Ovary (tissue), 9 donors: ENCODE results near the gene FAF2. TPM values are rescaled to one million over a fixed set of nuclear protein-coding genes. Genes with fewer than 3 reads are reported as not detected.
A peak's percentile ranks its signal among the peaks of the same experiment; 100 is the strongest.

Source experiments
- DNase-seq, 5 donors: peaks; one replicate each; pipeline ENCODE4 v3.0.0-alpha.2; 2019 to 2020
- H3K27ac ChIP-seq, 2 donors: fragments of 200-600 bp; one replicate each; pipeline versions ENCODE4 v1.5.1 to v1.8.0; 2019 to 2022
- H3K27me3 ChIP-seq: fragments of 200-600 bp; one replicate; pipeline ENCODE4 v1.8.0; 2022
- H3K36me3 ChIP-seq: fragments of 200-600 bp; sonication (generic); one replicate; pipeline ENCODE4 v1.5.1; 2019
- H3K4me1 ChIP-seq: one replicate; pipeline ENCODE4 v1.8.1; 2013; ENCODE audit warnings: mild to moderate bottlenecking, moderate library complexity; ENCODE audit not compliant: insufficient read depth
- H3K4me3 ChIP-seq: fragments of 200-600 bp; sonication (generic); one replicate; pipeline ENCODE4 v1.5.1; 2017
- H3K9me3 ChIP-seq, 2 donors: fragments of 200-600 bp in 1 of 2; sonication (generic) in 1 of 2; one replicate each; pipeline versions ENCODE4 v1.5.1 to v1.8.1; 2013 to 2019; ENCODE audit warnings: mild to moderate bottlenecking in 1 of 2, moderate library complexity in 1 of 2
- CTCF ChIP-seq, 3 donors: fragments of 450-650 bp in 2 of 3; fragments of 200-600 bp in 1 of 3; IDR thresholded peaks; one replicate each; pipeline versions ENCODE4 v1.5.1 to v1.8.0; 2016 to 2022; ENCODE audit warnings: antibody characterized with exemption in 3 of 3, mild to moderate bottlenecking in 1 of 3
- EP300 ChIP-seq: sonication (generic); formaldehyde crosslinking; IDR thresholded peaks from one replicate; pipeline ENCODE4 v1.6.1; 2017; ENCODE audit warnings: antibody characterized with exemption
- POLR2A ChIP-seq: fragments of 450-650 bp; IDR thresholded peaks from one replicate; pipeline ENCODE4 v1.6.1; 2017; ENCODE audit warnings: antibody characterized with exemption, mild to moderate bottlenecking, moderate library complexity
- WGBS, 3 donors: extraction: QIAGEN DNeasy Blood & Tissue Kit in 1 of 3; methylation state at CpG; one replicate each; pipeline versions ENCODE4 v1.1.5 to v1.1.7; 2013 to 2017; 5-methylcytosine and 5-hydroxymethylcytosine counted together
- intact Hi-C, 4 donors: fragments of 100-400 bp; cut with DNase I; formaldehyde crosslinking; loops; one replicate each; pipeline versions ENCODE4 v1.11.0 to v1.15.1; 2022 to 2023
- polyA plus RNA-seq, 2 donors: library from polyadenylated mRNA; stranded (reverse); fragments of 200-250 nt in 1 of 2; fragments of 350-450 nt in 1 of 2; fragmentation: Illumina TruSeq in 1 of 2; extraction: RNeasy Lipid Tissue Mini Kit (QIAGEN cat#74804) in 1 of 2; gene quantifications; one replicate each; pipeline ENCODE4 v1.2.3, GENCODE V29; 2013 to 2014
- total RNA-seq, 7 donors: library from RNA; depleted of rRNA in 2 of 7; stranded (reverse); fragments of >200 nt in 2 of 7; fragmentation: NEBNext Ultra II Directional in 3 of 7; extraction: Animal tissue kit (Norgen Biotek cat#: 25700) in 3 of 7; gene quantifications; one replicate each; pipeline versions ENCODE4 v1.1.0 to v1.2.4, GENCODE V29; 2016 to 2023
- donor health status: DM: no; HTN: no; CAD: no; lungs with moderate emphysema.
- donor health status: DM: no; HTN: no; CAD: no.
- donor health status: Bipolar disorder and iron deficiency.
- donor health status: DM: yes; HTN: yes; CAD: no.
- donor health status: DM: no; HTN: no; CAD: no.
- donor health status: DM: yes; HTN: yes; CAD: no.

FAF2 gene
- total and polyA plus RNA-seq, 9 donors: 17.2 to 46.7 (median 34.4) TPM

- no peak for TF ChIP-seq POLR2A
- TF ChIP-seq CTCF (IDR thresholded peaks at IDR 0.05): no peak
- TF ChIP-seq EP300: no peak
- Histone ChIP-seq H3K9me3 (no peaks in the 10 kb centered on the region), H3K27me3 (no peaks in the 10 kb centered on the region), H3K4me1 (peaks cover 1% of the 10 kb centered on the region), H3K36me3 (no peaks in the 10 kb centered on the region), H3K27ac (no peak overlapping the region), H3K4me3 (no peak overlapping the region)
- intact Hi-C loops: no loop called here
- 77 to 82% (median 81%) methylated on average over 9 of the region's 9 CpGs for WGBS, 3 donors
- no peak for DNase-seq
Observed at GRCh38 chr5:176526462-176526861, 78.3 kb downstream of the FAF2 start.

GRCh38 chr5:176527246-176528222, 79.3 kb downstream of the FAF2 start:
- no peaks in the 10 kb centered on the region for H3K27me3 ChIP-seq
- DNase-seq: no peak
- WGBS, 3 donors: 79 to 80% (median 79%) methylated on average over 34 of the region's 34 CpGs
- no peak overlapping the region for H3K4me3 ChIP-seq
- no peaks in the 10 kb centered on the region for H3K9me3 ChIP-seq
- no peak for TF ChIP-seq CTCF (IDR thresholded peaks at IDR 0.05)
- no peak for TF ChIP-seq EP300
- TF ChIP-seq POLR2A: no peak
- no peaks in the 10 kb centered on the region for H3K36me3 ChIP-seq
- H3K27ac ChIP-seq: no peak overlapping the region
- H3K4me1 ChIP-seq: peaks cover 1% of the 10 kb centered on the region
- intact Hi-C loops: no loop called here

- Histone ChIP-seq H3K4me1 (peaks cover 3% of the 10 kb centered on the region), H3K27ac (no peak overlapping the region), H3K27me3 (no peaks in the 10 kb centered on the region), H3K4me3 (no peak overlapping the region), H3K9me3 (no peaks in the 10 kb centered on the region), H3K36me3 (no peaks in the 10 kb centered on the region)
- WGBS, 3 donors: 68 to 72% (median 69%) methylated on average over 10 to 11 of the region's 11 CpGs
- intact Hi-C loops: no loop called here
- peak in 1 of 5 donors; percentile 49 for DNase-seq
- TF ChIP-seq POLR2A (no peak), CTCF (IDR thresholded peaks at IDR 0.05) (no peak), EP300 (no peak)
Observed at GRCh38 chr5:176528301-176528700, 80.1 kb downstream of the FAF2 start.

GRCh38 chr5:176528761-176529115, 80.6 kb downstream of the FAF2 start:
- no peak overlapping the region for H3K27ac ChIP-seq
- peaks cover 5% of the 10 kb centered on the region for H3K4me1 ChIP-seq
- no peak overlapping the region for H3K4me3 ChIP-seq
- DNase-seq: no peak
- 71 to 82% (median 76%) methylated on average over 14 to 17 of the region's 17 CpGs for WGBS, 3 donors
- intact Hi-C loops: no loop called here
- H3K27me3 ChIP-seq: no peaks in the 10 kb centered on the region
- no peaks in the 10 kb centered on the region for H3K9me3 ChIP-seq
- no peaks in the 10 kb centered on the region for H3K36me3 ChIP-seq
- no peak for TF ChIP-seq EP300
- no peak for TF ChIP-seq POLR2A
- no peak for TF ChIP-seq CTCF (IDR thresholded peaks at IDR 0.05)
